ENCODE measurements around the gene C16orf89. TPM values are rescaled to one million over a fixed set of nuclear protein-coding genes. Genes with fewer than 3 reads are reported as not detected.

The C16orf89 gene
- total and polyA plus RNA-seq, 7 donors = 2.5 to 15.7 (median 6.6) TPM

DNA sequence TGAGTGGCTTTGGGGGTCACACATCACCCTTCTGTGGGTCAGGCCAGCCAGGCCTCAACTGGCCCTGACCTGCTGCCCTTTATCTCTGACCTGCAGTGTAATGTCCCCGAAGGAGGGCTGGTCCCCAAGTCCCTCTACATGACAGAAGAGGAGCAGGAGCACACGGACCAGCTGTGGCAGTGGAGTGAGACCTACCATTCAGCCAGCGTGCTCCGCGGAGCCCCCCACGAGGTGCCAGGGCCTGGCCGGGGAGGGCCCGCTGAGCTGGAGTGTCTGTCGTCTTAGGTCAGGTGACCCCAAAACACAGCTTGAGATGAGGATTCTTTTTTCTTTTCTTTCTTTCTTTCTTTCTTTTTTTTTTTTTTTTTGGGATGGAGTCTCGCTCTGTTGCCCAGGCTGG is 58.5 kb downstream of the C16orf89 start:
- 88 to 92% methylated on average over 10 of the region's 10 CpGs for WGBS, 2 donors
- no peak for DNase-seq
- no peak for TF ChIP-seq POLR2AphosphoS5 (IDR thresholded peaks at IDR 0.05)
- Histone ChIP-seq H3K27ac (no peak overlapping the region), H3K9me3 (no peaks in the 10 kb centered on the region), H3K27me3 (no peaks in the 10 kb centered on the region), H3K4me1 (no peaks in the 10 kb centered on the region), H3K4me3 (no peak overlapping the region), H3K36me3 (no peaks in the 10 kb centered on the region)
- intact Hi-C loops (cut with DNase I) = no loop called here

DNA sequence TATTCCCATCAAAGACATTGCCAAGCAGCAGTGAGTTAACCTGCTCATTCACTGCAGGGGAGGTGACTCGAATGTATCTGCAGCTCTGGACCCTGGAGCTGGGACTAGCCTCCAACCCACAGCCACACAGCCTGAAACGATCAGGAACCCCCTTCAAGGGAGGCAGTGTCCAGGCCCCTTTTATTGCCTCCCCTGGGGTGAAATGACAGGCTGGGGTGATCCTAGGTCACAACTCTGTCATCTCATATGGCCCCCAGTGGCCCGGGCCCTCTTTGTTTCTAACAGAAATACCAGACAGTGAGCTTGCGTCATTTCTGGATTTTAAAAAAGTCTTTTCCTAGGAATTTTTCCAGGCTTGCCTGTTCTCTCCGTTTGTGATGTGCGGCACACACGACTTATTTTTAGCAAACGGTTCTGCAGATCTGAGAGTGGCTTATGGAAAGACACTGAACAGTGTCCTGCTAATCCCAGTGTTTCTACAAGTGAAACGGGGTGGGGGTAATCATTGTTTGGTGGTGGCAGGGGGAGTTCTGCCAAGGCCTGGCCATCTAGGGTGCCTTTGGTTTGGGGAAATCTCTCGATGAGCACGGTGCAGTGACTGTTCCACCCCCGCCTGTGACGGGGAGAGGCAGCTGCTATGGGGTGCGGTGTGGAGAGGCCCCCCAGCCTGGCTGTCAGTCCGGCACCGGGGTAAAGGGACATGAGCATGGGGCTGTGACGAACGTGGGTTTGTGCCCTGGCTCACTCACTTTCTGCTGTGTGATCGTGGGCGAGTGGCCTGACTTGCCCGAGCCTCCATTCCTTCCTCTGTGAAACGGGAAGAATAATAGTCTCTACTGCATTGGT is 59.2 kb downstream of the C16orf89 start:
- intact Hi-C loops (cut with DNase I) = no loop called here

DNA sequence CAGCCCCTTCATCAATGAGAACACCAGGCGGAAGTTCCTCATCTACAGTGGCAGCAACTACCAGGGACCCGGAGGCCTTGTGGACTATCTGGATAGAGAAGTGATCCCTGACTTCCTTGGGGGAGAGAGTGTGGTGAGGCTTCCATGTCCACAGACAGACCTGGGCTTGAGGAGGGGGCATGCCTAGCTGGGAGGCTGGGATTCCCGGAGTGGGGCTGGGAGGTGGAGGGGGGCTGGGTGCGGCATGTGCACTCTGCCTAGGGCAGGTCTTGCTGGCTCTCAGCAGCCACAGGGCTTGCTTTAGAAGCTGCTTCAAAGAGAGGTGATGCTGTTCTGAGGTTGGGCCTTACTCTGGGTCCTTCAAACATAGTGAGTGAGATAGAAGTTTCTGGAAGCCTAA is 59.8 kb downstream of the C16orf89 start:
- intact Hi-C loops (cut with DNase I) = no loop called here
- Histone ChIP-seq H3K4me1 (no peaks in the 10 kb centered on the region), H3K36me3 (no peaks in the 10 kb centered on the region), H3K27me3 (no peaks in the 10 kb centered on the region), H3K9me3 (no peaks in the 10 kb centered on the region), H3K27ac (no peak overlapping the region), H3K4me3 (no peak overlapping the region)
- TF ChIP-seq, protein P1, sequence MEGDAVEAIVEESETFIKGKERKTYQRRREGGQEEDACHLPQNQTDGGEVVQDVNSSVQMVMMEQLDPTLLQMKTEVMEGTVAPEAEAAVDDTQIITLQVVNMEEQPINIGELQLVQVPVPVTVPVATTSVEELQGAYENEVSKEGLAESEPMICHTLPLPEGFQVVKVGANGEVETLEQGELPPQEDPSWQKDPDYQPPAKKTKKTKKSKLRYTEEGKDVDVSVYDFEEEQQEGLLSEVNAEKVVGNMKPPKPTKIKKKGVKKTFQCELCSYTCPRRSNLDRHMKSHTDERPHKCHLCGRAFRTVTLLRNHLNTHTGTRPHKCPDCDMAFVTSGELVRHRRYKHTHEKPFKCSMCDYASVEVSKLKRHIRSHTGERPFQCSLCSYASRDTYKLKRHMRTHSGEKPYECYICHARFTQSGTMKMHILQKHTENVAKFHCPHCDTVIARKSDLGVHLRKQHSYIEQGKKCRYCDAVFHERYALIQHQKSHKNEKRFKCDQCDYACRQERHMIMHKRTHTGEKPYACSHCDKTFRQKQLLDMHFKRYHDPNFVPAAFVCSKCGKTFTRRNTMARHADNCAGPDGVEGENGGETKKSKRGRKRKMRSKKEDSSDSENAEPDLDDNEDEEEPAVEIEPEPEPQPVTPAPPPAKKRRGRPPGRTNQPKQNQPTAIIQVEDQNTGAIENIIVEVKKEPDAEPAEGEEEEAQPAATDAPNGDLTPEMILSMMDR (IDR thresholded peaks at IDR 0.05) = no peak
- 60 to 94% methylated on average over 4 of the region's 4 CpGs for WGBS, 2 donors
- DNase-seq = no peak

More for the DNA sequence above, 59.2 kb downstream of the C16orf89 start:
- Histone ChIP-seq H3K4me1 (no peaks in the 10 kb centered on the region), H3K36me3 (no peaks in the 10 kb centered on the region), H3K9me3 (no peaks in the 10 kb centered on the region), H3K27ac (no peak overlapping the region), H3K4me3 (no peak overlapping the region), H3K27me3 (no peaks in the 10 kb centered on the region)
- no peak for DNase-seq
- 82 to 84% methylated on average over 22 of the region's 22 CpGs for WGBS, 2 donors
- TF ChIP-seq EP300 (IDR thresholded peaks at IDR 0.05) = no peak
- no peak for TF ChIP-seq POLR2A (IDR thresholded peaks at IDR 0.05)
- no peak for TF ChIP-seq POLR2AphosphoS5 (IDR thresholded peaks at IDR 0.05)
- TF ChIP-seq, protein P1 (IDR thresholded peaks at IDR 0.05) = no peak

DNA sequence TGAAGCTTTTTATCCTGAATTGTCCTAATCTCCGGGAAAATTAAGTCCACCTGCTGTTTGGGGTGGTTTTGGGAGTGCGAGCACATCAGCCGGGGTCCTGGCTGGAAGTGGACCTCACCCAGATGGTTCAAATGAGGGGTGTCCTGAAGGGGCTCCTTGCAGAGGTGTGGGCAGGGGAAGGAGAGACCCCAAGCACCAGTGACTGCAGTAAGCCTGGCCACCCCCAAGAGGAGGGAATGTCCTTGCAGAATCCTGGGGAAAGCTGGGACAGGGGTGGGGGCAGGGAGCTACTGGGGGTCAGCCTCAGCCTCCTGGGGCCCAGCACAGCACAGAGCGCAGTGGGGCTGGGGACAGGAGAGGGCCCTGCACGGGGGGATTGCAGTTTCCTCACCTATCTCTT is 61.4 kb downstream of the C16orf89 start:
- H3K36me3 ChIP-seq = no peaks in the 10 kb centered on the region
- TF ChIP-seq POLR2A (IDR thresholded peaks at IDR 0.05) (no peak), EP300 (IDR thresholded peaks at IDR 0.05) (no peak), POLR2AphosphoS5 (IDR thresholded peaks at IDR 0.05) (no peak)
- TF ChIP-seq, protein P1 (IDR thresholded peaks at IDR 0.05) = no peak
- WGBS, 2 donors = 71 to 78% methylated on average over 5 of the region's 5 CpGs
- H3K27me3 ChIP-seq = no peaks in the 10 kb centered on the region
- intact Hi-C loops (cut with DNase I) = no loop called here
- no peak for DNase-seq
- H3K4me3 ChIP-seq = no peak overlapping the region
- H3K27ac ChIP-seq = no peak overlapping the region
- H3K9me3 ChIP-seq = no peaks in the 10 kb centered on the region
- no peaks in the 10 kb centered on the region for H3K4me1 ChIP-seq

DNA sequence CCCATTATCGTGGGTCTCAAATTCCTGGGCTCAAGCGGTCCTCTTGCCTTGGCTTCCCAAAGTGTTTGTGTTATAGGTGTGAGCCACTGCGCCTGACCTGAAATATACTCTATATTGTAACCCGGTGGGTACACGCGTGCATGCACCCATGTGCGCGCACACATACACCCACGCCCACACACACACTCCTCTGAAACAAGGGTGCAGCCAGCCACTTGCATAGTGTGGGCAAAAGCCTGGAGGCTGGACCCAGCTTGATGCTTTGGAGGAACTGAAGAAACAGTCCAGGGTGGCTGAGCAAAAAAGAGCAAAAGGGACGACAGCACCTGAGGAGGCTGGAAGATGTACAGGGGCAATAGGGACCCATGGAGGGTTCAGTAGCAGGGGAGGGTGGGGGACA is 61.9 kb downstream of the C16orf89 start:
- Histone ChIP-seq H3K27ac (no peak overlapping the region), H3K9me3 (no peaks in the 10 kb centered on the region), H3K4me1 (no peaks in the 10 kb centered on the region), H3K27me3 (no peaks in the 10 kb centered on the region), H3K4me3 (no peak overlapping the region), H3K36me3 (no peaks in the 10 kb centered on the region)
- no peak for DNase-seq
- WGBS, 2 donors = 94% methylated on average over 10 of the region's 10 CpGs
- intact Hi-C loops (cut with DNase I) = no loop called here
- TF ChIP-seq, protein P1 (IDR thresholded peaks at IDR 0.05) = no peak
- TF ChIP-seq EP300 (IDR thresholded peaks at IDR 0.05) = no peak
- TF ChIP-seq POLR2AphosphoS5 (IDR thresholded peaks at IDR 0.05) = no peak
- no peak for TF ChIP-seq POLR2A (IDR thresholded peaks at IDR 0.05)
